NCI-H128 (cell line): ENCODE results near the gene CADM1.

ENCODE experiments used
- DNase-seq: peaks from one replicate; lab custom pipeline; 2025; ENCODE audit not compliant: unreplicated experiment; lab: John Stamatoyannopoulos, UW

The CADM1 gene

GRCh38 chr11:115363426-115363825, 140.8 kb downstream of the CADM1 start:
- no peak for DNase-seq

DNA sequence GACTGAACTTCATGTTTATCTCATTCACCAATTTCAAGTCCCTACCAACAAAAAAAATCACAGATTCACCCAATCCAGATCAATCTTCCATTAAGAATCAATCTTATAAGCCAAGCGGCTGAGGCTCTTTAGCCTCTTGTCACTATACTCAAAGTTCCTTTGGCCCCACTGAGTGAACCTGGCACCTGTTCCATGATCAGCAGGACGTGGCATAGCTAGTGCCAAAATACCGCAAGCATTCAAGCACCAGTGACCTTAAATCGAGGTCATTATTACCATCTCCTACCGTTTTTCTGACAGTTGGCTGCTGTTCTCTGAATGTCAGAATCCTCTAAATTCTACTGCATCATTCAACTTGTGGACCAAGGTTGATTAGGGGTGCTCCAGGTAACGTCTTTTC, 141.2 kb downstream of the CADM1 start:
- DNase-seq = no peak

DNA sequence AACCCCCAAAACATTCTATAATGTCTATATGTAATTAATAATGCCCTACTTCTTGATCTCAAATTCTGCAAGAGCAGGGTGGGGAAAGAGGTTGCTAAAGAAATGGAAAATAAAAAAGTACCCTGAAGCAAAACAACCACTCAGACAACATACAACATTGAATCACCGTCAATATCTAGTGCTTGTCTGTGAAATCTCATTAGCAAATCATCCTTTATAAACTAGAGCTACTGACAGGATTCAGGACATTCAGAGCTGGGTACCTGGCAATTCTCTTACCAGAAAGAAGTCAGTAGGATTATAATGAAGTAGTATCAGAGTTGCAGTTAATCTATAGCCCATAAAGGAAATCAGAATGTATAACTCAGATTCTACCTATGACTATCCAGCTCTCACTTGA, 143.2 kb downstream of the CADM1 start:
- no peak for DNase-seq

- DNase-seq = no peak
Measured at GRCh38 chr11:115360186-115360824, 143.9 kb downstream of the CADM1 start.

- no peak for DNase-seq
Measured at GRCh38 chr11:115357066-115357465, 147.1 kb downstream of the CADM1 start.

- DNase-seq = no peak
Measured at GRCh38 chr11:115352805-115353485, 151.3 kb downstream of the CADM1 start.

GRCh38 chr11:115349335-115350017, 154.7 kb downstream of the CADM1 start:
- no peak for DNase-seq

DNA sequence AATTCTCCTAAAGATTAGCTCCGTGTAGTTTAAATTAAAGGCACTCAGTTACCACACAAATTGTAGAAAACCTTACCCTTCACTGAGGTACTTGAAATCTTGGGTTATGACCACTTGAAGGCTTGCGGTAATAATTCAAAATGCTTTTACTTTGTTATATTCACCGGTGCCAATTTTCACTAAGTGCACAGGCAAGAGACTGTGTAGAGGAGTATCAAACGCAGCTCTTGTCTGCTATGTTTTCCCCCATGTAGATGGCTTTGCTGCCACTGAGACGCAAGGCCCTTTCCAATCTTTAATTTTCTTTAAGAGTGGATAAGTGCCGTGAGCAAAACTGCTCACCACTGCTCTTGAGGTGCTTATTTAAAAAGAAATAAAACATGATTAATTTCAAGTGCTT, 155.8 kb downstream of the CADM1 start:
- peak; percentile 81 for DNase-seq

DNA sequence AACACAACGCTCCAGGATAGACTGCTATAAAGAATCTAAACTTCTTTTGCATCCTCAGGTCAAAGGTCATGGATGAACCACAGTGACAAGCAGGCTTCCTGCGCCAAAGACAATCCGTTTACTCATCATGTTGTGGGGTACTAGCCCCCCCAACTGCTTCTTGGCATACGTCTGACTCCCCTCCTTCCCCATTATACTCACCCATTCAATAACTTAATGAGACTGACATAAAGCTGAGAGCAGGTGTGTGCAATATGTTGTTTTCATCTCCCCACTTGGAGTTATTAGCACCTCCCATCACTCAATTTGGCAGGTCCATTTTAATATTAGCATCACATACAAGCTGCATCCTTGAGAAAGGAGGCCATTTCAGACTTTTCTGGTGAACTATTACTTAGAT, 157.1 kb downstream of the CADM1 start:
- DNase-seq = no peak

- no peak for DNase-seq
Measured at GRCh38 chr11:115345840-115346239, 158.4 kb downstream of the CADM1 start.

DNA sequence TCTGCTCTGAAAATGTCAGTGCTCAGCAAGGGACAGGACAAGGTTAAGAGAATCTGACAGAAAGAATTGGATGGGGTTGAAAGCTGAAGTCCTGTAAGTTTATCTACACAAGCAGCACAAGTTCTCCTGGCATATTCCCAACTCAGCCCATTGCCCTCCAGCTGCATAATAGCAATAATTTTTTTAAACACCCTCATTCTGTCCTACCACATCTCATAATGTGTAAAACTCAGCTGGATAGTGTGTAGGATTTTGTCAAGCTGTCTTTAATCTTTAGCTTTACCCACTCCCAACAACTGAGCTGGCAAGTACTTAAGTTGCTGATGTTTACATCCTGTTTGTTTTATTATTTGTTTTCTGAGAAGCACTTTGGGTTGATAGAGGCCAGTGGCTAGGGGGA, 158.9 kb downstream of the CADM1 start:
- DNase-seq = no peak

- DNase-seq = no peak
Measured at GRCh38 chr11:115344846-115345245, 159.4 kb downstream of the CADM1 start.

- no peak for DNase-seq
Measured at GRCh38 chr11:115342142-115342541, 162.1 kb downstream of the CADM1 start.

GRCh38 chr11:115340874-115341273, 163.3 kb downstream of the CADM1 start:
- DNase-seq = no peak

GRCh38 chr11:115338476-115338875, 165.7 kb downstream of the CADM1 start:
- DNase-seq = no peak

- no peak for DNase-seq
Measured at GRCh38 chr11:115334932-115335788, 169.1 kb downstream of the CADM1 start.

DNA sequence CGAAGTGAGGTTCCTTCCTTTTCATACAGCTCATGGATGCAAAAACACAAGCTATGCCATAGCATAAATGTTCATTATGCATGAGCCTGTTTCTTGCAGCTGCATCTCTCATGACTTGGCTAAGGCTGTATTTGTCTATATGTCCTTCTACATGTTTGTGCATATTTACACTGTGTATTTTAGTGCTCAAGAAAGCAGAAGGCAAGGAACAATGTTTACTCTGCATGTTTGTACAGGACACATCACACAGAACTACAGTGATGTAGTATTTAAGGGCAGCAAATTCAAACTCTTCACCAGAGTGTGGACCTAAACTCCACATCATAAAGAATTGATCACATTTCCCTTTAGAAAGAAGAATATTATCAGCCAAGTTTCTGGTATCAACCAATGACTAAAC, 170.3 kb downstream of the CADM1 start:
- DNase-seq = no peak

- no peak for DNase-seq
Measured at GRCh38 chr11:115333121-115333520, 171.1 kb downstream of the CADM1 start.

- DNase-seq = no peak
Measured at GRCh38 chr11:115330684-115331482, 173.3 kb downstream of the CADM1 start.

- DNase-seq = no peak
Measured at GRCh38 chr11:115326526-115326925, 177.7 kb downstream of the CADM1 start.

DNA sequence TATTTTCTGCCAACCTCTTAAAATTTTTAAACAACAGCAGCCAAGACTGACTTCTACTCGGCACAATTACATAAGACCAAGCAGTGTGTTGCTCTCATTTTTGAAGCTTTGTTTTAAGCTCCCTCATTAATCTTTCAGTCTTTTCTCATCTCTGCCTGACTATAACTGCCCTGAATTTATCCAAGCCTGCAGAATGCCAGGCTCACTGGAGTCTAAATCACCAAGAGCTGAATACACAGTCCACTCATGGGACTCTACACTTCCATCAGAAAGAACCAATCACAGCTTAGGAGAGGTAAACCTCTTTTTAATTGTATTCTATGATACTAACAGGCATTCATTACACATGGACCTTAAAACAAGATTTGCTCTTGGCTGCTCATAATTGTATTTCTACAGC, 178.7 kb downstream of the CADM1 start:
- no peak for DNase-seq
